Umbilical cord (tissue), 2 donors: ENCODE results near the gene RAB3GAP1. TPM values are rescaled to one million over a fixed set of nuclear protein-coding genes. Genes with fewer than 3 reads are reported as not detected.
A peak's percentile ranks its signal among the peaks of the same experiment; 100 is the strongest.

Experiments
- DNase-seq: peaks from one replicate; pipeline ENCODE4 v3.0.0-alpha.2; 2015; ENCODE audit warnings: low spot score
- total RNA-seq: library from RNA; depleted of rRNA; stranded (reverse); fragments of >200 nt; gene quantifications from one replicate; pipeline ENCODE4 v1.2.3, GENCODE V29; 2014; ENCODE audit warnings: low replicate concordance; ENCODE audit not compliant: insufficient read depth

The RAB3GAP1 gene
- total RNA-seq, 1 donor from 2014 or later: 76.1 TPM

DNA sequence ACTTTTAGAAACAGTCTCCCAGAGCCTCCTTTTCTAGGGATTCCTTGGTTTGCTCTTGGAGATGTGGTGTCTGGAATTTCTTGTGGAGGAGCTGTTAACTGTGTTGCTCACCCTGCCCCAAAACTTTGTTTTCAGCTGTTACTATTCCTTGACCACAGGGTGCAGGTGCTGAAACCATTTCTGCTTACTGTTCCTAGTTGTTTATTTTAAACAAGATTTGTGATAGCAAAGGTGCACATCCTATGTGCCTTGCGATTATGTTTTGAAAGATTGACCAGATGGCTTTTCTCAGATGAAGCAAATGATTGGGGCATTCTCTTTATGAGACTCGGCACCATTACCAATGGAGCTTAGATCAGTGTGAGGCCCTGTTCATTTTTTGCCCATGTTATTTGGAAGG, 111.2 kb downstream of the RAB3GAP1 start:
- no peak for DNase-seq

- no peak for DNase-seq
Observed at GRCh38 chr2:135163901-135164300, 111.8 kb downstream of the RAB3GAP1 start.

DNA sequence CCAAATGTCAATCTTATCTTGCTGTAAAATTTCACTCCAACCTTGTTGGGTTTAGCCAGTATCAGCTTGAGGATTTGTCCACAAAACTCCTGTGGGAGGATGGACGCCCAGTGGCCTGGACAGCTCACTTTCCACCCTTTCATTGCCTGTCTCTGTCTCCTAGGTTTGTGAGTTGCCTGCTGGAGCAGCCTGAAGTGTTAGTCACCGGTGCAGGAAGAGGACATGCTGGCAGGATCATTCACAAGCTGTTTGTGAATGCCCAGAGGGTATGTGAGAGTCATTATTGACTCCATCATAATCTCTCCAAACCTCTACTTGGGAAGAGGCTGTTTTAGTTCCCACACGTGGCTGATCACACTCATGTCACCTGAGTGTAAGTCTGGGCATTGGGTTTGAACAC, 112.3 kb downstream of the RAB3GAP1 start:
- no peak for DNase-seq

GRCh38 chr2:135167273-135167672, 115.2 kb downstream of the RAB3GAP1 start:
- DNase-seq: no peak

- peak; percentile 69 for DNase-seq
Observed at GRCh38 chr2:135168204-135168856, 116.2 kb downstream of the RAB3GAP1 start.

- no peak for DNase-seq
Observed at GRCh38 chr2:135169900-135170753, 118.0 kb downstream of the RAB3GAP1 start.

DNA sequence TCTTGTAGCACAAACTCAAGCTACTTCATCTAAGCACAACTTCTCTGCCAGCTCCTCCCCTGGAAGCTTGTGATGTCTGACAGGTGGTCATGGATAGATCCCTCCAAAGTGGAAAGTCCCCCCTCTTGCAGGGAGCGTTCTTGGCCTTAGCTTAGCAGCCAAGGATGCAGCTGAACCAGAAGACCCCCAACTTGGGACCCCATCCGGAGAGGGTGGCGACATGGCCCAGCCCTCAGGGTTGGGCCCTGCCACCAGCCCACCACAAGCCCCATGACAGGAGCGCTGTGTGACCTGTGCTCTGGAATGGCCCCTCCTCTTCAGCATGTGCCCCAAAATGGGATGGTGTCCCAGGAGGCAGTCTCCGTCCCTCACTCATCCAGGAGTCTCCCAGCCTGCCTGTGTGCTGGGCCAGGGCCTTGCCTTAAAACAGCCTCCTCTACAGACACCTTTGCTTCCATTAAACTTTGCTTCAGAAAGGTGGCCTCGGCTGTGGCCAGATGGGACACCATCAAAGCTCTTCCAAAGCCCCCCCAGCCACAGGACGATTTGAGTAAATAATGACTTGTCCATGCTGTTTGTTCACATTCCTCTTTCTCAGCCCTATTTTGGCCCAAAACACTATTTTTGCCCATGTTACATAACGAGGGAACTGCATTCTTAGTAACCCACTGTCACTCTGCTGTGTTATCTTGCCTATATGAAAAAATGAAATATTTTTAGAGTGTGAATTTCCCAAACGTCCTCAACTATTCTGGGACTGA, 122.1 kb downstream of the RAB3GAP1 start:
- no peak for DNase-seq

DNA sequence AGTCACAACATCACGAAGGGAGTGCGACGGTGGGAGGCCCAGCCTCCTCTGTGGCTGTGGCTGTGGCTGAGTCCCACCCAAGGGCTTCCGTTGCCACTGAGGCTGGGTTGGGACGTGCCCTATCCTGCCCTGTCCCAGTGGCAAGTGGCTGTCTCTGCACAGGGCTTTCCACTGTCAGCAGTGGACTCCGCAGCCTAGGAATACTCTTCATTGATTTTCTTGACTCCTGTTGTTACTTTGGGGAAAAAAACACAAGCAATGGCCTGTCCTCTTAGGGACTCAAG, 122.7 kb downstream of the RAB3GAP1 start:
- no peak for DNase-seq

- DNase-seq: no peak
Observed at GRCh38 chr2:135175177-135175576, 123.1 kb downstream of the RAB3GAP1 start.

- DNase-seq: no peak
Observed at GRCh38 chr2:135179689-135180088, 127.6 kb downstream of the RAB3GAP1 start.

DNA sequence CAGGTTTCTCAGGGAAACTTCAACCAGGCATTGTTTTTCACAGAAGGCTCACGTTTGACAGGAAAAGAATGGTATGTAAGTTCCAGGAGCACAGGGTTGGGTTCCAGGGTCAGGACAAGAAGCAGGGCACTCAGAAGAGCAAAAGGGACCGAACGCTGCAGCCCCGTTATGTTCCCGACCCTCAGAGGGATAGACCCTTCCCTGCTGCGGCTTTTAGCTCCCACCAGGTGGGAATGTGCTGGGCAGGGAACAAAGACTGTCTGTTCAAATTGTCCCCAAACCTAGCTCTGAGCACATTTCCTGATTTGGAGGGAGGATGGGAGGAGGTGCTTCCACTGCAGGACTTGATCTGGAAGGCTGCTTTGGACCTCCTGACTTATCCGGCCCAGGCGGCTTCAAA, 130.1 kb downstream of the RAB3GAP1 start:
- DNase-seq: no peak

- peak; percentile 37 for DNase-seq
Observed at GRCh38 chr2:135182601-135183000, 130.5 kb downstream of the RAB3GAP1 start.

GRCh38 chr2:135183822-135184221, 131.7 kb downstream of the RAB3GAP1 start:
- no peak for DNase-seq

GRCh38 chr2:135186054-135186453, 134.0 kb downstream of the RAB3GAP1 start:
- peak; percentile 79 for DNase-seq

DNA sequence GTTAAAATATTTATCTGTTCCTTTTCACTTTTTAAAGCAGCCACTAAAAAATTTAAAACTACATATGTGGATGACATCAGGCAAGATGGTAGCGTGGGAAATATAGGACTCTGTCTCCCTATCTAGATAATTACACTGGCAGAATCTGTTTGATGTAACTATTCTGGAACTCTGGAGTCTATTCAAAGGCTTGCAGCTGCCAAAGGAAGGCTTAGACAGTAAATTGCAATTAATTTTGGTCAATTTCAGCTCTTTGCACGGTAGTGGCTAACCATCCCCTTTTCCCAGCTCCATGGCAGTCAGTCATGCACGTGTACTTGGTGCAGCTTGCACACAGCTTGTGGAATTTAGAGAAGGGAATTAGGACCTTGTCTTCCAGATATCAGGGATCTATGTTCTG, 135.2 kb downstream of the RAB3GAP1 start:
- DNase-seq: no peak

DNA sequence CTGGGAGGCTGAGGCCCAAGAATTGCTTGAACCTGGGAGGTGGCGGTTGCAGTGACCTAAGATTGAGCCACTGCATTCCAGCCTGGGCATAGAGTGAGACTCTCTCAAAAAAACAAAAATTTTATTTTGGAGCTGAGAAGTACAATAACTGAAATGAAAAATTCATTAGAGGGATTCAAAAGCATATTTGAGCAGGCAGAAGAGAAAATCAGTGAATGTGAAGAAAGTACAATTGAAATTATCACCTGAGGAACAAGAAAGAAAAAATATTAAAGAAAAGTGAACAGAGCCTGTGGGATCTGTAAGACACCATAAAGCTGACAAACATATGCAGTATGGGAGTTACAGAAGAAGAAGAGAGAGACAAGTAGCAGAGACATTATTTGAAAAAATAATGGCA, 137.1 kb downstream of the RAB3GAP1 start:
- no peak for DNase-seq

DNA sequence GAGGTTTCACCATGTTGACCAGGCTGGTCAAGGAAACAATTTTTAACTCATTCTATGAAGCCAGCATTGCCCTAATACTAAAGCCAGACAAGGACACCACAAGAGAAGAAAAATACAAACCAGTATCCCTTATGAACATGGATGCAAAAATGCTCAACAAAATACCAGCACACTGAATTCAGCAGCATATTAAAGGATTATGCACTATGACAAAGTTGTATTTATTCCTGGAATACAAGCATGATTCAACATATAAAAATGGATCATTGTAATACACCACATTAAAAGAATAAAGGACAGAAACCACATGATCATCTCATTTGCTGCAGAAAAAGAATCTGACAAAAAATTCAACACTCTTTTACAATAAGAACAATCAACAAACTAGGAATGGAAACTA, 138.7 kb downstream of the RAB3GAP1 start:
- DNase-seq: no peak

DNA sequence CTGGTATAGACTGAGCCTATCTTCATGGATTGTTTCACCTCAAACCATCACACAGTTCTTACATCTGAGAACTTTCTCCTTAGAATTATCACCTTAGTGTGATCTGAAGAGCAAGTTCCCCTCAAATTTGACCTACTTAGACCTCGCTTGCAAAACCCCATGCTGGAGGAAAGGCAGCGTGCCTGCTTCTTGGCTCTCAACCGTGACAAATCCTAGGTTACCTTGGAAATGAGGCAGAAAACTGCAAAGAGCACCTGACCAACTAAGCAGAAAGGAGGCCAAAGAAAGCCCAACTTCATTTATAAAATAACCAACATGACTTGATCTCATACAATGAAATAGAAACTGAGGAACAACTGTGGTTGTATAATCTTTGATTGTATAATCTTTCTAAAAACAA, 146.4 kb downstream of the RAB3GAP1 start:
- DNase-seq: no peak

DNA sequence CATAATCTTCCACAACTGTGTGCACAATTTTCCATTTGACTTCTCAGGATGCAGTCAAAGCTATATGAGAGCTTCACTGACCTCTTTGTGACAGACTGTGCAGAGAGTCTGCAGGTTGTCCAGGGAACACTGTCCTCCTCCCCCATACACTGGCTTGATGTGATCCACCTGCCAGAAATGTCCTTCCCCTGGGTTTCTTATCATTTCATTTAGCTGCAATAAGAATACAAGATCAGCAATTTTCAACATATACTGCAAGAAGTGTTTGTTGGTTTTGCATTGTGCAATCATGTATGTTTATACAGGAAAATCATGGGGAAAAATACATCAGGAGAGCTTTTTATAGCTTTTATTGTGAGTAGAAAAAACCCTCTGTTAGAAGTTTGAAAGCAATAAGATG, 150.7 kb downstream of the RAB3GAP1 start:
- DNase-seq: no peak

GRCh38 chr2:135203944-135204343, 151.9 kb downstream of the RAB3GAP1 start:
- DNase-seq: no peak

DNA sequence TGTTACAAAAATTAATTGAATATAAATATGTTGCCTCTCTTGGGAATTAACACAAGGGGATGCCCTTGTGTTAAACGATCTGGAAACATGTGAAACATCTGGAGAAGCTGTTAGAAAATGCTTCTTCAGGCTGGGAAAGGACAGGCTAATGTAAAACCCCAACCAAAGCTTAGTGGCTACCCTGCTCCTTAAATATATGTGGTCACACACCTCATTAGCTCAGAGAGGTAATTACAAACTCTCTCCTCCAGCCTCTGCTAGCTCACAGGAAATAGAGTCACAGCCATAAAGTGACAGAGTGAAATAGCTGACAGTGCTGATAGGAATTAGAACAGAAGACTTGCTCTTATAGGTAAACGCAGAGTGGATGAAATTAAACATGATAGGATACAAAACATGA, 155.9 kb downstream of the RAB3GAP1 start:
- DNase-seq: no peak

GRCh38 chr2:135212757-135213156, 160.7 kb downstream of the RAB3GAP1 start:
- peak; percentile 23 for DNase-seq

DNA sequence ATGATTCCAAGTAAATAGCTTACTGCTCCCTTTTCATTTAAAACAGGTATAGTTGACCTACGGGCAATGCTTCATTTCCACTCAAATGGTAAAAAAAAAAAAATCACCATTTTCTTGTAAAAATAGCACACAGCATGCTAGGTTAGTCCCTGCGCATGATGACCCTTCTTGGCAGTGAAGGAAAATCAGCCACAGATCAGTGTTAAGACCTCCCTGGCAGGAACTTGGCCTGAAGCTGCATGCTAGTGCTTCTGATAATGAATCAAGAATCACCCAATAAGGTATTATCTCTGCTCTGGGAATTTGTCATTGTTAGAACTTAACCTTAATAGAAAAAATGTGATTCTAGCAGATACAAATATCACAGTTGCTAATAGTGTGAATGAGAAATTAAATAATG, 166.3 kb downstream of the RAB3GAP1 start:
- DNase-seq: no peak
